ENCODE measurements around the gene PSMA4. TPM values are rescaled to one million over a fixed set of nuclear protein-coding genes. Genes with fewer than 3 reads are reported as not detected.
"Not testable (repeated sequence)": the region's sequence is repeated elsewhere in the genome, so short reads cannot be mapped to it uniquely, and the experiment has no call there.

PSMA4 gene
- total and polyA plus RNA-seq, 2 experiments from 2014 or later = 215 to 232 TPM

DNA sequence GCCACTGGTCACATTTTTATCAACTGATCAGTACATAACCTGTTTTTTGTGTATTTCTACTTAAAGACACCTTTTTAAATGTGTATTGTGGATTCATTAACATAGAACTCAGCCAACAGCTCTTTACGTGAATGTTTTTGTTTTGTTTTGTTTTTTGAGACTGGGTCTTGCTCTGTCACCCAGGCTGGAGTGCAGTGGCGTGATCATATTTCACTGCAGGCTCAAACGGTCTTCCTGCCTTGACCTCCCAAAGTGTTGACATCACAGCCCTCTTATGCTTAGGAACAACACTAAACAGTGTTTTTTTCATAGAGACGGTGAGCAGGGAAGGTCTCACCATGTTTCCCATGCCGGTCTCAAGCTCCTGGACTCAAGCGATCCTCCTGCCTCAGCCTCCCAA lies 9.9 kb downstream of the PSMA4 start:
- Histone ChIP-seq H4K20me1 (ENCODE audit: insufficient read depth, poor library complexity, severe bottlenecking) (no peaks in the 10 kb centered on the region), H3K4me3 (no peak overlapping the region), H3K36me3 (replicated peaks; ENCODE audit: insufficient read depth, low read depth) (no peaks in the 10 kb centered on the region)

DNA sequence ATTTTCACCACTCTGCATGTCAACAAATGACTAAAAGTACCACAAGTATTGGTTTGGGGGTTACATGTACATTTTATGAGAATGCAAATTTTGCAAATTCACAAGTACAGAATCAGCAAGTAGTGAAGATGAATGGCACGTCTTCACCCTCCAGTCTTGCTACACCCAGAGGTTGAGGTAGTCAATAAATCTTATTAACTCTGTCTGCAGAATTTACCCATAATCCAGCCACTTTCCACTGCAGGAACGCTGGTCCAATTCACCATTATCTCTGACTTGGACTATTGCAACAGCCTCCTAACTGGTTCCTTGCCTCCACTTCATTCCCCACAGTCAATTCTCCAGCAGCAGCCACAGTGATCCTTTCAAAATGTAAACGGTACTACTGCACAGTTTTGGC lies 10.6 kb downstream of the PSMA4 start:
- Histone ChIP-seq H2AFZ (no peak overlapping the region), H3K9me3 (ENCODE audit: low read depth) (no peaks in the 10 kb centered on the region), H3K27ac (no peak overlapping the region), H3K4me2 (no peak overlapping the region), H3K4me3 (no peak overlapping the region), H4K20me1 (ENCODE audit: insufficient read depth, poor library complexity, severe bottlenecking) (no peaks in the 10 kb centered on the region), H3K9me2 (replicated peaks; ENCODE audit: insufficient read depth) (no peaks in the 10 kb centered on the region), H3K36me3 (replicated peaks; ENCODE audit: insufficient read depth, low read depth) (no peaks in the 10 kb centered on the region), H3K4me1 (ENCODE audit: insufficient read depth) (no peaks in the 10 kb centered on the region), H3K27me3 (no peaks in the 10 kb centered on the region), H3K79me2 (no peaks in the 10 kb centered on the region)
- no peak for DNase-seq (ENCODE audit: low spot score)
- TF ChIP-seq EZH2 (IDR thresholded peaks at IDR 0.05; ENCODE audit: borderline replicate concordance) (no peak), EZH2phosphoT487 (IDR thresholded peaks at IDR 0.05; ENCODE audit: low read depth, severe bottlenecking, unreplicated experiment) (no peak), CTCF (IDR thresholded peaks at IDR 0.05; ENCODE audit: poor library complexity) (no peak)
- WGBS (ENCODE audit: low lambda C conversion rate, missing lambda C conversion rate) = 83% methylated on average over 3 of the region's 3 CpGs

More for the DNA sequence above, 9.9 kb downstream of the PSMA4 start:
- no peak overlapping the region for H3K4me2 ChIP-seq
- no peaks in the 10 kb centered on the region for H3K27me3 ChIP-seq
- H3K9me2 ChIP-seq (replicated peaks; ENCODE audit: insufficient read depth) = no peaks in the 10 kb centered on the region
- H3K79me2 ChIP-seq = no peaks in the 10 kb centered on the region
- no peak overlapping the region for H2AFZ ChIP-seq
- H3K4me1 ChIP-seq (ENCODE audit: insufficient read depth) = no peaks in the 10 kb centered on the region
- H3K27ac ChIP-seq = no peak overlapping the region
- H3K9me3 ChIP-seq (ENCODE audit: low read depth) = no peaks in the 10 kb centered on the region
- TF ChIP-seq EZH2phosphoT487 (IDR thresholded peaks at IDR 0.05; ENCODE audit: low read depth, severe bottlenecking, unreplicated experiment) = no peak
- no peak for TF ChIP-seq CTCF (IDR thresholded peaks at IDR 0.05; ENCODE audit: poor library complexity)
- no peak for TF ChIP-seq EZH2 (IDR thresholded peaks at IDR 0.05; ENCODE audit: borderline replicate concordance)
- WGBS (ENCODE audit: low lambda C conversion rate, missing lambda C conversion rate) = 84% methylated on average over 6 of the region's 6 CpGs
- DNase-seq (ENCODE audit: low spot score) = no peak

GRCh38 chr15:78551902-78552301 lies 11.7 kb downstream of the PSMA4 start:
- no peaks in the 10 kb centered on the region for H3K36me3 ChIP-seq (replicated peaks; ENCODE audit: insufficient read depth, low read depth)
- H3K27ac ChIP-seq = no peak overlapping the region
- H3K9me3 ChIP-seq (ENCODE audit: low read depth) = no peaks in the 10 kb centered on the region
- WGBS (ENCODE audit: low lambda C conversion rate, missing lambda C conversion rate) = 84% methylated on average over 5 of the region's 5 CpGs
- H3K27me3 ChIP-seq = no peaks in the 10 kb centered on the region
- H3K4me3 ChIP-seq = no peak overlapping the region
- H3K9me2 ChIP-seq (replicated peaks; ENCODE audit: insufficient read depth) = no peaks in the 10 kb centered on the region
- H3K4me1 ChIP-seq (ENCODE audit: insufficient read depth) = no peaks in the 10 kb centered on the region
- no peak for DNase-seq (ENCODE audit: low spot score)
- no peaks in the 10 kb centered on the region for H4K20me1 ChIP-seq (ENCODE audit: insufficient read depth, poor library complexity, severe bottlenecking)
- no peaks in the 10 kb centered on the region for H3K79me2 ChIP-seq
- no peak overlapping the region for H3K4me2 ChIP-seq
- H2AFZ ChIP-seq = no peak overlapping the region
- TF ChIP-seq EZH2phosphoT487 (IDR thresholded peaks at IDR 0.05; ENCODE audit: low read depth, severe bottlenecking, unreplicated experiment) = no peak
- TF ChIP-seq EZH2 (IDR thresholded peaks at IDR 0.05; ENCODE audit: borderline replicate concordance) = no peak
- no peak for TF ChIP-seq CTCF (IDR thresholded peaks at IDR 0.05; ENCODE audit: poor library complexity)

DNA sequence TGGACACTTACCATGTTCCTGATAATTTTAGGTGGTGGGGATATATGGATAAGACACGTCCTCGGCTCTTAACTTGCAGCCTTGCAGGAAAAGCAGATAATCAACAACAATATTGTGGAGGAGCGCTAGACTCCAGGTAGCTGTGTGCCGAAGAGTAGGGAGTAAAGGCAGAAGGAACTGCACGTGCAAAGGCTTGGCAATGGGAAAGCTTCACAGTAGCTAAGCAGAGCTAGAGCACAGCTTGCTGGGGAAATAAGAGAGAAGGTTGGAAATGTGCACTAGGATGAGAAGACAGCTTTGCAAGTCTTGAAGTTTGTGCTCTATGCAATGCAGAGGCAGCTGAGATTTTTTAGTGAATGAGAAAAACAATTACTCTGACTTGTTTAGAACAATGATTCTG lies 12.4 kb downstream of the PSMA4 start:
- H3K4me2 ChIP-seq = no peak overlapping the region
- H2AFZ ChIP-seq = no peak overlapping the region
- no peaks in the 10 kb centered on the region for H3K9me2 ChIP-seq (replicated peaks; ENCODE audit: insufficient read depth)
- H3K27me3 ChIP-seq = no peaks in the 10 kb centered on the region
- TF ChIP-seq CTCF (IDR thresholded peaks at IDR 0.05; ENCODE audit: poor library complexity) (no peak), EZH2 (IDR thresholded peaks at IDR 0.05; ENCODE audit: borderline replicate concordance) (no peak), EZH2phosphoT487 (IDR thresholded peaks at IDR 0.05; ENCODE audit: low read depth, severe bottlenecking, unreplicated experiment) (no peak)
- no peaks in the 10 kb centered on the region for H4K20me1 ChIP-seq (ENCODE audit: insufficient read depth, poor library complexity, severe bottlenecking)
- H3K9me3 ChIP-seq (ENCODE audit: low read depth) = no peaks in the 10 kb centered on the region
- no peaks in the 10 kb centered on the region for H3K79me2 ChIP-seq
- H3K36me3 ChIP-seq (replicated peaks; ENCODE audit: insufficient read depth, low read depth) = no peaks in the 10 kb centered on the region
- no peak overlapping the region for H3K27ac ChIP-seq
- no peak for DNase-seq (ENCODE audit: low spot score)
- H3K4me1 ChIP-seq (ENCODE audit: insufficient read depth) = no peaks in the 10 kb centered on the region
- WGBS (ENCODE audit: low lambda C conversion rate, missing lambda C conversion rate) = 70% methylated on average over 5 of the region's 5 CpGs
- H3K4me3 ChIP-seq = no peak overlapping the region

DNA sequence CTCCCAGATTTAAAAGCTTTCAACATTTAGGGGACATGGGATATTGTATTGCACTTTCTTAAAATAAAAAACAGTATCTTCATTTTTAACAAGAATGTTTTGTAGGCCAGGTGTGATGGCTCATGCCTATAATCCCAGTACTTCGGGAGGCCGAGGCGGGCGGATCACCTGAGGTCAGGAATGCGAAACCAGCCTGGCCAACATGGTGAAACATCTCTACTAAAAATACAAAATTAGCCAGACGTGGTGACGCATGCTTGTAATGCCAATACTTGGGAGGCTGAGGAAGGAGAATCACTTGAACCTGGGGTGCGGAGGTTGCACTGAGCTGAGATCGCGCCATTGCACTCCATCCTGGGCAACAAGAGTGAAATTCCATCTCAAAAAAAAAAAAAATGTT lies 20.0 kb downstream of the PSMA4 start:
- WGBS (ENCODE audit: low lambda C conversion rate, missing lambda C conversion rate) = 91% methylated on average over 10 of the region's 10 CpGs
- H3K4me2 ChIP-seq; H4K20me1 ChIP-seq (ENCODE audit: insufficient read depth, poor library complexity, severe bottlenecking); H2AFZ ChIP-seq; H3K4me3 ChIP-seq; H3K27ac ChIP-seq; H3K9me3 ChIP-seq (ENCODE audit: low read depth); H3K9me2 ChIP-seq (replicated peaks; ENCODE audit: insufficient read depth); H3K4me1 ChIP-seq (ENCODE audit: insufficient read depth); DNase-seq (ENCODE audit: low spot score); H3K79me2 ChIP-seq; H3K36me3 ChIP-seq (replicated peaks; ENCODE audit: insufficient read depth, low read depth); H3K27me3 ChIP-seq: not testable (repeated sequence)
